Measurements from ENCODE around the gene KDM2A. TPM values are rescaled to one million over a fixed set of nuclear protein-coding genes. Genes with fewer than 3 reads are reported as not detected.
"Not testable (repeated sequence)": the region's sequence is repeated elsewhere in the genome, so short reads cannot be mapped to it uniquely, and the experiment has no call there.

KDM2A gene
- total and polyA plus RNA-seq, 5 donors from 2014 or later: 10.7 to 346 (median 12.1) TPM

- Mint-ChIP-seq H3K4me3 (no peak overlapping the region), H3K27me3 (no peaks in the 10 kb centered on the region), H3K27ac (no peak overlapping the region), H3K36me3 (peaks cover 27% of the 10 kb centered on the region), H3K9me3 (no peaks in the 10 kb centered on the region), H3K4me1 (peaks cover 6 to 33% (median 18%) of the 10 kb centered on the region in 4 donors)
- H3K9me3 ChIP-seq (ENCODE audit: control insufficient read depth in 2 of 2, low read length in 2 of 2): no peaks in the 10 kb centered on the region
- no peak overlapping the region for H3K4me3 ChIP-seq (ENCODE audit: low read depth, low read length)
- no peak for ATAC-seq (ENCODE audit: low read depth in 2 of 2)
- H3K36me3 ChIP-seq (ENCODE audit: control insufficient read depth, insufficient read depth, low read length): peaks cover 50% of the 10 kb centered on the region
- no peak overlapping the region for H3K27ac ChIP-seq (ENCODE audit: insufficient read depth, low read length, poor library complexity, severe bottlenecking)
- DNase-seq: no peak
- no peaks in the 10 kb centered on the region for H3K27me3 ChIP-seq (ENCODE audit: control insufficient read depth, insufficient read depth, low read length)
- peaks cover 3% of the 10 kb centered on the region for H3K4me1 ChIP-seq (ENCODE audit: control insufficient read depth, insufficient read depth, low read length, poor library complexity, severe bottlenecking)
Measured at GRCh38 chr11:67230406-67230805, 111.3 kb downstream of the KDM2A start.

- no peaks in the 10 kb centered on the region for H3K9me3 ChIP-seq (ENCODE audit: control insufficient read depth in 2 of 2, low read length in 2 of 2)
- H3K36me3 ChIP-seq (ENCODE audit: control insufficient read depth, insufficient read depth, low read length): peaks cover 48% of the 10 kb centered on the region
- Mint-ChIP-seq H3K27me3 (no peaks in the 10 kb centered on the region), H3K4me1 (peaks cover 6 to 33% (median 20%) of the 10 kb centered on the region in 4 donors), H3K9me3 (no peaks in the 10 kb centered on the region), H3K27ac (peak overlapping the region in 1 of 3 donors; percentile 5), H3K36me3 (peaks cover 27% of the 10 kb centered on the region), H3K4me3 (no peak overlapping the region)
- no peaks in the 10 kb centered on the region for H3K27me3 ChIP-seq (ENCODE audit: control insufficient read depth, insufficient read depth, low read length)
- H3K27ac ChIP-seq (ENCODE audit: insufficient read depth, low read length, poor library complexity, severe bottlenecking): no peak overlapping the region
- no peak overlapping the region for H3K4me3 ChIP-seq (ENCODE audit: low read depth, low read length)
- no peak for DNase-seq
- H3K4me1 ChIP-seq (ENCODE audit: control insufficient read depth, insufficient read depth, low read length, poor library complexity, severe bottlenecking): peaks cover 3% of the 10 kb centered on the region
- no peak for ATAC-seq (ENCODE audit: low read depth in 2 of 2)
Measured at GRCh38 chr11:67230886-67231285, 111.8 kb downstream of the KDM2A start.

GRCh38 chr11:67233584-67234190 is 114.6 kb downstream of the KDM2A start:
- DNase-seq: no peak
- H3K27me3 Mint-ChIP-seq: no peaks in the 10 kb centered on the region
- H3K9me3 Mint-ChIP-seq: no peaks in the 10 kb centered on the region
- peaks cover 6% of the 10 kb centered on the region for H3K4me1 ChIP-seq (ENCODE audit: control insufficient read depth, insufficient read depth, low read length, poor library complexity, severe bottlenecking)
- no peak overlapping the region for H3K27ac ChIP-seq (ENCODE audit: insufficient read depth, low read length, poor library complexity, severe bottlenecking)
- H3K9me3 ChIP-seq (ENCODE audit: control insufficient read depth in 2 of 2, low read length in 2 of 2): no peaks in the 10 kb centered on the region
- H3K4me3 Mint-ChIP-seq: peak overlapping the region in 3 of 4 donors; percentile 2 to 57 (median 3)
- H3K27me3 ChIP-seq (ENCODE audit: control insufficient read depth, insufficient read depth, low read length): no peaks in the 10 kb centered on the region
- peaks cover 33% of the 10 kb centered on the region for H3K36me3 ChIP-seq (ENCODE audit: control insufficient read depth, insufficient read depth, low read length)
- H3K27ac Mint-ChIP-seq: peak overlapping the region in 2 of 3 donors; percentile 26 to 27
- ATAC-seq (ENCODE audit: low read depth in 2 of 2): no peak
- no peak overlapping the region for H3K4me3 ChIP-seq (ENCODE audit: low read depth, low read length)
- H3K4me1 Mint-ChIP-seq: peaks cover 11 to 41% (median 25%) of the 10 kb centered on the region in 4 donors
- peaks cover 20% of the 10 kb centered on the region for H3K36me3 Mint-ChIP-seq

GRCh38 chr11:67234571-67234970 is 115.5 kb downstream of the KDM2A start:
- not testable (repeated sequence) for H3K4me3 Mint-ChIP-seq
- peaks cover 20 to 50% (median 30%) of the 10 kb centered on the region in 4 donors for H3K4me1 Mint-ChIP-seq

GRCh38 chr11:67237574-67237973 is 118.5 kb downstream of the KDM2A start:
- Histone ChIP-seq H3K36me3 (ENCODE audit: control insufficient read depth, insufficient read depth, low read length) (peaks cover 9% of the 10 kb centered on the region), H3K27ac (ENCODE audit: insufficient read depth, low read length, poor library complexity, severe bottlenecking) (no peak overlapping the region), H3K9me3 (ENCODE audit: control insufficient read depth in 2 of 2, low read length in 2 of 2) (no peaks in the 10 kb centered on the region), H3K4me3 (ENCODE audit: low read depth, low read length) (no peak overlapping the region), H3K27me3 (ENCODE audit: control insufficient read depth, insufficient read depth, low read length) (no peaks in the 10 kb centered on the region), H3K4me1 (ENCODE audit: control insufficient read depth, insufficient read depth, low read length, poor library complexity, severe bottlenecking) (peaks cover 28% of the 10 kb centered on the region)
- no peak for DNase-seq
- Mint-ChIP-seq H3K27ac (no peak overlapping the region), H3K27me3 (no peaks in the 10 kb centered on the region), H3K4me1 (peaks cover 29 to 55% (median 43%) of the 10 kb centered on the region in 4 donors), H3K9me3 (no peaks in the 10 kb centered on the region), H3K4me3 (no peak overlapping the region), H3K36me3 (peaks cover 9% of the 10 kb centered on the region)
- ATAC-seq (ENCODE audit: low read depth in 2 of 2): no peak

More at GRCh38 chr11:67234571-67234970, 115.5 kb downstream of the KDM2A start:
- ATAC-seq (ENCODE audit: low read depth in 2 of 2); DNase-seq; H3K27me3 Mint-ChIP-seq; H3K9me3 ChIP-seq (ENCODE audit: control insufficient read depth in 2 of 2, low read length in 2 of 2); H3K9me3 Mint-ChIP-seq; H3K27ac ChIP-seq (ENCODE audit: insufficient read depth, low read length, poor library complexity, severe bottlenecking); H3K4me3 ChIP-seq (ENCODE audit: low read depth, low read length); H3K27me3 ChIP-seq (ENCODE audit: control insufficient read depth, insufficient read depth, low read length): not testable (repeated sequence)
- H3K4me1 ChIP-seq (ENCODE audit: control insufficient read depth, insufficient read depth, low read length, poor library complexity, severe bottlenecking): peaks cover 15% of the 10 kb centered on the region
- Mint-ChIP-seq H3K36me3 (peaks cover 14% of the 10 kb centered on the region), H3K27ac (peak overlapping the region in 1 of 3 donors; percentile 27)
- H3K36me3 ChIP-seq (ENCODE audit: control insufficient read depth, insufficient read depth, low read length): peaks cover 26% of the 10 kb centered on the region

GRCh38 chr11:67238894-67239782 is 120.1 kb downstream of the KDM2A start:
- Histone ChIP-seq H3K27ac (ENCODE audit: insufficient read depth, low read length, poor library complexity, severe bottlenecking) (peak overlapping the region; percentile 96), H3K4me3 (ENCODE audit: low read depth, low read length) (peak overlapping the region; percentile 72), H3K27me3 (ENCODE audit: control insufficient read depth, insufficient read depth, low read length) (no peaks in the 10 kb centered on the region), H3K4me1 (ENCODE audit: control insufficient read depth, insufficient read depth, low read length, poor library complexity, severe bottlenecking) (peaks cover 44% of the 10 kb centered on the region), H3K36me3 (ENCODE audit: control insufficient read depth, insufficient read depth, low read length) (peaks cover 16% of the 10 kb centered on the region), H3K9me3 (ENCODE audit: control insufficient read depth in 2 of 2, low read length in 2 of 2) (no peaks in the 10 kb centered on the region)
- Mint-ChIP-seq H3K27ac (peak overlapping the region; percentile 81 to 100 (median 100)), H3K36me3 (peaks cover 17% of the 10 kb centered on the region), H3K9me3 (no peaks in the 10 kb centered on the region), H3K4me3 (peak overlapping the region; percentile 97 to 99 (median 98)), H3K4me1 (peaks cover 39 to 62% (median 50%) of the 10 kb centered on the region in 4 donors), H3K27me3 (no peaks in the 10 kb centered on the region)
- ATAC-seq (ENCODE audit: low read depth in 2 of 2): no peak
- no peak for DNase-seq

GRCh38 chr11:67239783-67240575 is 120.9 kb downstream of the KDM2A start:
- H3K4me3 ChIP-seq (ENCODE audit: low read depth, low read length): peak overlapping the region; percentile 94
- H3K27me3 ChIP-seq (ENCODE audit: control insufficient read depth, insufficient read depth, low read length): no peaks in the 10 kb centered on the region
- H3K27ac Mint-ChIP-seq: peak overlapping the region; percentile 99 to 100 (median 100)
- peak overlapping the region; percentile 97 to 99 (median 98) for H3K4me3 Mint-ChIP-seq
- H3K36me3 ChIP-seq (ENCODE audit: control insufficient read depth, insufficient read depth, low read length): peaks cover 23% of the 10 kb centered on the region
- no peaks in the 10 kb centered on the region for H3K9me3 ChIP-seq (ENCODE audit: control insufficient read depth in 2 of 2, low read length in 2 of 2)
- ATAC-seq (ENCODE audit: low read depth in 2 of 2) (peak; percentile 92 to 94), DNase-seq (peak; percentile 95 to 99 (median 96))
- H3K4me1 Mint-ChIP-seq: peaks cover 35 to 62% (median 49%) of the 10 kb centered on the region in 4 donors
- H3K36me3 Mint-ChIP-seq: peaks cover 22% of the 10 kb centered on the region
- peaks cover 44% of the 10 kb centered on the region for H3K4me1 ChIP-seq (ENCODE audit: control insufficient read depth, insufficient read depth, low read length, poor library complexity, severe bottlenecking)
- H3K27ac ChIP-seq (ENCODE audit: insufficient read depth, low read length, poor library complexity, severe bottlenecking): peak overlapping the region; percentile 96
- no peaks in the 10 kb centered on the region for H3K9me3 Mint-ChIP-seq
- no peaks in the 10 kb centered on the region for H3K27me3 Mint-ChIP-seq

Data from CD4-positive, CD25-positive, alpha-beta regulatory T cell (primary cell).